RKO (cell line): ENCODE measurements around the gene CDC34.
A peak's percentile ranks its signal among the peaks of the same experiment; 100 is the strongest.

Source experiments
- DNase-seq: peaks from one replicate; pipeline ENCODE4 v3.0.0-alpha.2; 2016; ENCODE audit warnings: low spot score

The CDC34 gene

DNA sequence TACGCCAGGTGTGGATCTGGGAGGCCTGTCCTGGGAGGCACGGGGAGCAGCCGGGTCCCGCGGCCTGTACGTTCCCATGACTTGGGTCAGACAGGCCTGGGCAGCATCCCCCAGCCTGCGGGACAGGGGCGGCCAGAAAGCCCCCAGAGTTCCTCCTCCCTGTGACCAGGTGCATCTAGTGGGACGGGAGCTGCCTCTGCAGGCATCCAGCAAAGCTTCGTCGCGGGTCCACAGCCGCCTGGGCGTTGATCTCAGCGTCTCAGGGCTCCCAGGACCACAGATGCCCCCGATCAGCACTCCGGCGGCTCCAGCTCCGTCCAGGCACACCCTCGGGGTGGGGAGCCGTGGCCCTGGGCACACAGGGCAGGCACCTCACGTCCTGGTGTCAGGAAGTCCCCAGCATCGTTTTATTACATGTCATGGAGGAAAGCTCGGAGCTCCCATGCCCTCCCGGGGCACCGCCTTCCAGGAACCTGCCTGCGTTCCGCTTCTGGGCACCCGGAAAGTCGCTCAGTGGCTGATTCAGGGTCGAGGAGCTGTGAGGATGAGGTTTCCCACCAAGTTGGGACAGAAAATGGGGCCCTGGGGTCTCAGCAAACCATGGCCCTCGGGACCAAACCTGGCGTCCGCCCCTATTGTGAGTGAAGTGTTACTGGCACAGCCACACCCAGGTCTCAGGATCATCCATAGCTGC is 10.8 kb downstream of the CDC34 start:
- no peak for DNase-seq

DNA sequence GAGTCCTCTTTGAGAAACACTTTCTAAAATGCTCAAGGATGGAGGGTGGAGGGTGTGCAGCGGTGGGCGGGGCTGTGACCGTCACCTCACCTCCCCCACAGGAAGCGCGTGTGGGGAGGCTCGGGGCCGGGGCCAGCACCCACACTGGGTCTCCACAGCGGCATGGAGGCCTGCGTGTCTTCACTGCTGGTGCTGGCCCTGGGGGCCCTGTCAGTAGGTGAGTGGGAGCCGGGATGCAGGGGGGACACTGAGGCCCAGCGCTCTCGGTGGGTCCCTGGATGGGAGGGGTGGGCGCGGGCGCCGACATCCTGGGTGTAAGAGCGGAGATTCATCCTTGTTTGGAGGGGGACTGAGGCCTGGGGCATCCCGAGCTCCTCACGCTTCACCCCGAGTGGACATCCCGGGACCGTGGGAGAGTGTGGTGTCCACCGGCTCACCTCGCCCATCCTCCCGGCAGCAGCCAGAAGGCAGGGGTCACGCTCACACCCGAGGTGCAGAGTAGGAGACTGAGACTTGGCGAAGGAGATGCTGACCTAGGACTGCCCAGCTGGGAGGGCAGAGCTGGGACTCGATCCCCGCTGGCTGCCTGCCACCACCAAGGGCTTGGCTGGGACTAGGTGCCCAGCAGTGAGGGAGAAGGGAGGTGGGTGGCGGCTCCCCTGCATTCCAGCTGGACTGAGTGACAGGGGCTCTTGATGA is 12.5 kb downstream of the CDC34 start, which contains the start of gene GZMM:
GZMM (plus strand) TSS at position 144 of the 699 bp plus-strand sequence; CDS start at position 163, 19 bp downstream.
- DNase-seq: no peak

DNA sequence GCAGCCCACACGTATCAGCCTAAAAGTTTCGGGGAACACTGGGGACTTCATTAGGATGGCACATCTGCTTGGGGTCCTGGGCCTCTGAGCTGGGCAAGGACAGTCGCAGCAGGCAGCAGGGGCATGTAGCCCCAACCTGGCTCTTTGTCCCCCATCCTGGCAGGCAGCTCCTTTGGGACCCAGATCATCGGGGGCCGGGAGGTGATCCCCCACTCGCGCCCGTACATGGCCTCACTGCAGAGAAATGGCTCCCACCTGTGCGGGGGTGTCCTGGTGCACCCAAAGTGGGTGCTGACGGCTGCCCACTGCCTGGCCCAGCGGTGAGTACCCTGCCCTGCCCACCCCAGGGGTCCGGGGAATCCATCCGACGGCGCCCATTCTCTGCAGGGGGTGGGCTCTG is 15.6 kb downstream of the CDC34 start:
- no peak for DNase-seq

DNA sequence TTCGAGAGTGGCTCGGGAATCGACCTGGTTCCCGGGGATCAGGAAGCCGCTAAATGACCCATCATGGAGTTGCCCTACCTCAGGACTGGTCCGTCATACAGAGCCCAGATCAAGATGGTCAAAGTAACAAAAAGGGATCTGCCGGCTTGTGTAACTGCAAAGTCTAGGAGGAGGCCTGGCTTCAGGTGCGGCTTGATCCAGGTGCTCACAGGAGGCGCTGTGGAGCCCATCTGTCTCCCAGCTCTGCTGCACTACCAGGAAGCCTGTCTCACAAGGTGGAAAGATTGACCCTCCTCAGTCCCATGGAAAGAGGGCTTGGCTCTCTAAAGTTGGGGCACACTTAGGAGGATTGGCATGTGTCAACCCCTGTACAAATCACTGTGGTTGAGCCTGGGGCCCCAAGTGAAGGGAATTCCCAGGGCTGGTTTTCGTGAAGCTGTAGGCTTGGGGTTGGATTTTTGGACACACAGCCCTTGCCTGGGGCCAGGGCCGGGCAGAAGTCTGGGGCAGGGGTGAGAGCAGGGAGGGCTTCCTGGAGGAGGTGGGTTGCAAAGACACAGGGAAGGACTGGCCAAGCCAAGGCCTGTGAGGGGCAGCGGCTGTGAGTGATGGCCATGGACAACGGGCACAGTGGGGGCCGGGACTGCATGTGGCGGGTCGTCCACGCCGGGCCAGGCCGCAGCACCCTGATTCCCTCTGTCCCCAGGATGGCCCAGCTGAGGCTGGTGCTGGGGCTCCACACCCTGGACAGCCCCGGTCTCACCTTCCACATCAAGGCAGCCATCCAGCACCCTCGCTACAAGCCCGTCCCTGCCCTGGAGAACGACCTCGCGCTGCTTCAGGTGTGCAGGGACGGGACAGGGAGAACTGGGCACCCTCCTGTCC is 16.5 kb downstream of the CDC34 start:
- no peak for DNase-seq

DNA sequence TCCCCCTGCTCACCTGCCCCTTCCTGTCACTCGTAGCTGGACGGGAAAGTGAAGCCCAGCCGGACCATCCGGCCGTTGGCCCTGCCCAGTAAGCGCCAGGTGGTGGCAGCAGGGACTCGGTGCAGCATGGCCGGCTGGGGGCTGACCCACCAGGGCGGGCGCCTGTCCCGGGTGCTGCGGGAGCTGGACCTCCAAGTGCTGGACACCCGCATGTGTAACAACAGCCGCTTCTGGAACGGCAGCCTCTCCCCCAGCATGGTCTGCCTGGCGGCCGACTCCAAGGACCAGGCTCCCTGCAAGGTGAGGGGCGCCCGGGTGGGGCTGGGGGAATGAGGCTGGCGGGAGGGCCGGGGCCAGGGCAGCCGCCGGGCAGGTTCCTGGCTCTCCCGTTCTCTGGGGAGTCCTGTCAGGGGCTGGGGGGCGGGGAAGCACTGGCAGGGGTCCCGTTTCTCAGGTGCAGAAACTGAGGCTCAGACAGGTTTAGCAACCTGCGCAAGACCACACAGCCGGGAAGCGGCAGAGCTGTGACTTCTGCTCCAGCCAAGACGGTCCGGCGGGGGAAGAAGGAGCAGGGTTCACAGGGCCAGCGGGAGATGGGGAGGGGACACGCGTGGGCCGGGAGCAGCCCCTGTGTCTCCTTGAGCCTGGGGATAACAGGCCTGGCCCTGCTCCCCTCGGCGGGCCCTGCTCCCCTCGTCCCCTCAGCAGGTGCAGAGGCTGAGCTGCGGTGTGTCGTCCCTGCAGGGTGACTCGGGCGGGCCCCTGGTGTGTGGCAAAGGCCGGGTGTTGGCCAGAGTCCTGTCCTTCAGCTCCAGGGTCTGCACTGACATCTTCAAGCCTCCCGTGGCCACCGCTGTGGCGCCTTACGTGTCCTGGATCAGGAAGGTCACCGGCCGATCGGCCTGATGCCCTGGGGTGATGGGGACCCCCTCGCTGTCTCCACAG is 17.6 kb downstream of the CDC34 start:
- no peak for DNase-seq

DNA sequence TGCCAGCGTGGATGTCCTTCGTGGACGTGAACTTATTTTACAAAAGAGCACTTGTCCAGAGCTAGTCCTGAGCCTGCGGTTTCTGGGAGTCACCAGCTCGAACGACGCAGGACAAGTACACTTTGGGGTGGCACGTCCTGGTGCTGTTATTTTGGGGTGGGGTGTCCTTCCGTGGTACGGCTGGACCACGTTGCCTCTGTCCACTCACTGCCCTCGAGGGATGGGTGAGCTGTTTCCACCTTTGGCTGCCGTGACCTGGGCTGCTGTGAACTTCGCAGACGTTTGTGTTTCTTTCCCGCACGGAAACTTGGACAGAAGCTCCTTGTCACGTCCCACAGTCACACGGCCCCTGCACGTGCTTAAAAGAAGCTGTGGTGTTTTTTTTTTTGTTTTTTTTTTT is 23.3 kb downstream of the CDC34 start:
- no peak for DNase-seq

DNA sequence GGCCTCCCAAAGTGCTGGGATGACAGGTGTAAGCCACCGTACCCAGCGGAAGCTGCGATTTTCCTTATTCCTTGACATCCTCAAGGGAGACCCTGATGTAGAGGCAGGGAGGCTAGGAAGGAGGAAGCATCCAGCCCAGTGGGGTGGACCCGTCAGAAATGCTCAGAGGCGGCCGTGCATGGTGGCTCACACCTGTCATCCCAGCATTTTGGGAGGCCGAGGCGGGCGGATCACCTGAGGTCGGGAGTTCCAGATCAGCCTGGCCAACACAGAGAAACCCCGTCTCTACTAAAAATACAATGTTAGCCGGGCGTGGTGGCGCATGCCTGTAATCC is 23.9 kb downstream of the CDC34 start:
- DNase-seq: no peak

DNA sequence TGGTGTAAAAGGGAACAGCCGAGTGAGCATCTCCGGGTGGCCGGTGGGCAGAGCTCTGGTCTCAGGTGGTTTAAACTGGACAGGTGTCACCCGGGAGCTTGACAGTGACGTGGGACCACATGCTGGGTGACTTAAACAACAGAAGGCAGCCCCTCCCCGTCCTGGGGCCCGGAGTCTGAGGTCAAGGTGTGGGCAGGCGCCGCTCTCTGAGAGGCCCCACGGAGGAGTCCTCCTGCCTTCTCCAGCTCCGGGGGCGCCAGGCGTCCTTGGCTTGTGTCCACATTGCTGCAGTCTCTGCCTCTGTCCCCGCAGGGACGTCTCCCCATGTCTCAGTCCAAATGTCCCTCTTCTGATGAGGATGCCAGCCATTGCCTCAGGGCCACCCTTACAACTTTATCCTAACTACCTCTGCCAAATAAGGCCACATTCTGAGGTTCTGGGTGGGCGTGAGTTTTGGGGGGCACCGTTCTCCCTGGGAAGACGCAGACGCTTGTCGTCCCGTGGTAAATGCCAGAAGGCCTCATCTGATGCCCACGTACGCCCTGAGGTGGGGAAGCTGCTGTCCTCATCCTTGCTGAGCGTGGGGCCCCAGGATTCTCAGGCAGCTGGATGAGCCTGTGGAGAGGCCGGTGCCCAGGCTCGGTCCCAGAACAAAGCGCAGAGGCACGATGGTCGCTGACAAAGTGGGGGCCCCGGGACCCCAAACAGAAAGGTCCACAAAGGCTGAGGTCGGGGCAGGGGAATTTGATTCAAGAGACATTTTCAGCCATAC is 25.2 kb downstream of the CDC34 start:
- DNase-seq: no peak

DNA sequence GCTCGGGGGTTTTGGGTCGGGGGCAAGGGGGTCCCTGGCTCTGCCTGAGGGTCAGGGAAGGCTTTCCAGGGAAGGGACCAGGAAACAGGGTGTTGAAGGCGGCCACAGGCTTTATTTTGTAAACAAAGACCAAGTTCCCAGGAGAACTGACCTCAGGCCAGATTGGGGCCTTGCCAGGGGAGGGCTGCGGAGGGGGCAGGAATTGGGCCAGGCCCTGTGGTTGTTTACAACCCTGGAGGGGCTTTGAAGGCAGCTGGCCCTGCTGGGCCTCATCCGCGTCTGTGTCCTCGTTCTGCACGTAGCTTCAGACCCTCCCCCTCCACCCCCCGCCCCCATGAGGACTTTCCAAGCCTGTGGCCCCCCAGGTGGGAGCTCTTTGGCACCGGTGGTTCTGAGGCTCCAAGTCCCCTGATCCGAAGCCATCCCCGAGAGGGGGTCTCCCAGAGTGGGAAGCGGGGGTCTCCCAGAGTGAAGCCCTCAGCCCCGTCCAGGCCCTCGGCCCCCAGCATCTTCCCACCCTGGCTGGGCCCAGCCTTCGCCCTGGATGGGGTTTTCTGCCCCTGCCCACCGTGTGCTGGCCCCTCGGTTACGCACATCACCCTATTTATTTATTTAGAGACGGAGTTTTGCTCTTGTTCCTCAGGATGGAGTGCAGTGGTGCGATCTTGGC is 27.3 kb downstream of the CDC34 start:
- no peak for DNase-seq

DNA sequence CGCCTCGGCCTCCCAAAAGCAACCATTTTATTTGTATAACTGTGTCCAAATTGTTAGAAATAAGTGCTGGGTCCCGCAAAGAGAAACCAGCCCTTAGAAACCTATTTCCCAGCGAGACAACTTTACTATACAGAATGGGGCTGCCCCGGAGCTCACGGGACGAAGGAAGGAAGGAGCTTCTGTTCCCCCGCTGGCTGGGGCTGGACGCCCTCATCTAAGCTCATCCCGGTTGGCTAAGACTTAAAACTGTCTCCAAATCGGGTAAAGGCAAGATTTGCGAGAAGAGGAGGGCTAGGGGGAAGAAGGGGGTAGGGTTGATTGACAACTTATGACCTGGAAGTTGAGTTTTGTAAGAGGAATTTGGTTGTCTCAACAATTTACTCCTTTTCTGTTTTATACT is 28.6 kb downstream of the CDC34 start:
- DNase-seq: no peak

DNA sequence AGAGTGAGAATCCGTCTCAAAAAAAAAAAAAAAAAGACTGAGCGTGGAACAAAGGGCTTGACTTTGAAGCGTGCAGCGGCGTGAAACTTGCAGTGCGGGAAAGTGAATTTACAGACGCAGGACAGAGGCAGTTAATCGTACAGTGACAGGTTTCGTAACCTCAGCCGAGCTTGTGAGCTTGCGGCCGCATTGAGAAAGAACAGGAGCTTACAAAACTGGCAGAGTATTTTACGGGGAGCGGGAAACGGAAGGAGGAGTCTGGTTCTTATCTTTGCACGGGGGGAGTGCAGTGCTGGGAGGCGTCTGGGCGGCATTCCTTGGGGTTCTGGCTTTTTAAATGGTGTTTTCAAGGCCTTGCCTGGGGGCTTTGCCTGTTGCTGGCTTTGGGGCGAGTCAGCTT is 34.8 kb downstream of the CDC34 start:
- DNase-seq: no peak

DNA sequence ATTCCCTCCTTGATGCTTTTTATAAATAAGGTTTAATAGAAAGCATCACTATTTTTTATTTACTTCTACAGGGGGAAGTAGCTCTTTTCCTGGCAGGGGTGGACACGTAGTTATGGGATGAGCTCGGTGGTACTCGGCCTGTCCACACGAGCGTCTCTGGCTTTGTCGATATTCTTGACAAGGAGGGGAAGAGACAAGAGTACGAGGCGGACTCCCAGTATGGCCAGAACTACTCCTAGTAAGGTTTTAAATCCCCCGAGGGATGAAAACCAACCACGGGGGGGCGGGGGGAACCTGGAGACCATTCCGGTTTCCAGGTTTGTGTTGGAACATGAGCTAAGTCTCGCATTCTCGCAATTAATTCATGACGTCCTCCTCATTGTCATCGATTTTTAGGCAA is 35.3 kb downstream of the CDC34 start:
- no peak for DNase-seq

DNA sequence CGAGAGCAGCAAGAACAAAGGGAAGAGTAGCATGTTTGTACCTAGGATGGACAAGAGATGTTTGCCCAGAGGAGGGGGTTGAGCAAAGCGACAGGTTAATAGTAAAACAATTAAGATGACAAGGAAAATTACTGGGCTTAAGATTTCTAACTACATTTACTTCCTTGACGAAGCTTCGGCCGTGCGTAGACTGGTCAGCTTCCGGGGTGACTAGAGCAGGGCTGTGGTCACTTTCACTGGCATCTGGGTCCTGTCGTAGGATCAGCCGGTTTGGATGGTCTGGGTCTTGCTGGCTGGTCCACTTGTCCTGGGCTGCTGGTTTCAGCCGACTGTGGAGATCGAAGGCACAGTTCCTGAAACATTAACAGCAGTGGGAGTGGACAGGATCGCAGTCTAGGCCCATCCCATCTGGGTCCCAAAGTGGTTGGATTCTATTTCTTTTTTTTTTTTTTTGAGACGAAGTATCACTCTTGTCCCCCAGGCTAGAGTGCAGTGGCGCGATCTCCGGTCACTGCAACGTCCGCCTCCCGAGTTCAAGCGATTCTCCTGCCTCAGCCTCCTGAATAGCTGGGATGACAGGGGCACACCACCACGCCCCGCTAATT is 35.8 kb downstream of the CDC34 start:
- DNase-seq: no peak

DNA sequence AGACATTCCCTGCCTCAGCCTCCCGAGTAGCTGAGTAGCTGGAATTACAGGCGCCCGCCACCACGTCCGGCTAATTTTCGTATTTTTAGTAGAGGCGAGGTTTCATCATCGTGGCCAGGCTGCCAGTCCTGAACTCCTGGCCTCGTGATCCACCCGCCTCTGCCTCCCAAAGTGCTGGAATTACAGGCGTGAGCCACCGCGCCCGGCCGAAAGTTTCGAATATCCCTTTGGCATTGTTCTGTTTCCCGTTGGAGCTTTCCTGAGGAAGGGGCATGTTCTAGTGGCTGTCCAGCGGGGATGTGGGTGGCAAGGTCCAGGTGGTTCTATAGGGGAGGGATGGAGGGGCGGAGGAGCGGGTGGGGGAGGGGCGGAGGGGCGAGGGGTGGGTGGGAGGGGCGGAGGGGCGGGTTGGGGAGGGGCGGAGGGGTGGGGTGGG is 38.7 kb downstream of the CDC34 start:
- DNase-seq: no peak

DNA sequence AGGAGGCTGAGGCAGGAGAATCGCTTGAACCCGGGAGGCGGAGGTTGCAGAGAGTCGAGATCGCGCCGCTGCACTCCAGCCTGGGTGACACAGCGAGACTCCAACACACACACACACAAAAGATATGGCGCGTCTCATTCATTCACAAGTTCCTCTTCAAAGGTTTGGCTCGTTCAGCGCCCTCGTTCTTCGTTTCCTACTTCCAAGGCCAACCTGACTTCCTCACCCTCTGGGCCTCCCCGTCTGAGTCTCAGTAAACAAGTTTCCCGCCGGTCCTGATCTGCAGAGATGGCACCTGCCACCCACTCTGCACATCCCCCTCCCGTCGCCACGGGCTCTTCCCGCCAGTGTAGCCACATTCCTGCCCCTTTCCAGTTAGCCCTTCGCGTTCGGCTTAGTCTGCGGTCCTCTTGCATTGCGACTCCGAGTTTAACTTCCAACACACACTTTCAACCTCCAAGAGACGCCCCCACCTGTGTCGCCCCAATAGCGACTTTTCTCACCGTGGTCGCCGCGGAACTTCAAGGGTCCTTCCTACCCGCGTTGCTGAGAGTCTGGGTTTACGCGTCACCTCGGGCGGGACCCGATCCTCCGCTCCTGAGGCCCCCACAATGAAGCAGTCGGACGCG is 39.5 kb downstream of the CDC34 start:
- peak; percentile 77 for DNase-seq

DNA sequence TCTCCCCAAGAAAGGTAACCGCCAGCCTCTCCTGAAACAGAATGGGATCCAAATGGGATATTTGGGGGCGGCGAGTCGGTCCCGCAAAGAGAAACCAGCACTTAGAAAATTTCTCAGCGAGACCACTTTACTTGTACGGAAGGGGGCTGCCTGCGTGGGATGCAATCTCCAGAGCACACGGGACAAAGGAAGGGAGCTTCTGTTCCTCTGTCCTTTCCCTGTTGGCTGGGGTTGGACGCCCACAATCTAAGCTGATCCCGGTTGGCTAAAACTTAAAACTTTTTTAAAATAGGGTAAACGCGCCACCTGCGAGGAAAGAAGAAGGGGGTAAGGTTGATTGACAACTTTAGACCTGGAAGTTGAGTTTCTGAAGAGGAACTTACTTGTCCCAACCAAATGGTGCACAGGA is 40.0 kb downstream of the CDC34 start:
- peak; percentile 76 for DNase-seq

DNA sequence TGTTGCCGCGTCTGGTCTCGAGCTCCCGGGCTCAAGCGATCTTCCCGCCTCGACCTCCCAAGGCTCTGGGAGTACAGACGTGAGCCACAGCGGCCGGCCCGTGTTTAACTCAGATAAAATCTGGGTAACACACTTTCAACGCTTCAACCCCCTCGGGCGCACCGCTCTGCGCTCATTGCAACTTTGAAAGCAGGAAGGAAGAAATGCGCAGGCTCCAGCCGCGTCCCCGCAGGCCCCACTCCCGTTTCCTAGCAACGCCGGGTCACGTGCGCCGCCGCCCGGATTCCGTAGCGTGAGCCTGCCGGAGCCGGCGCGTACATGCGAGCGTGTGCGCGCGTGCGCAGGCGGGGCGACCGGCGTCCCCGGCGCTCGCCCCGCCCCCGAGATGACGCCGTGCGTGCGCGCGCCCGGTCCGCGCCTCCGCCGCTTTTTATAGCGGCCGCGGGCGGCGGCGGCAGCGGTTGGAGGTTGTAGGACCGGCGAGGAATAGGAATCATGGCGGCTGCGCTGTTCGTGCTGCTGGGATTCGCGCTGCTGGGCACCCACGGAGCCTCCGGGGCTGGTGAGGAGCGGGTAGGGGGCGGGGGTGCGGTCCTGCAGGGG is 40.7 kb downstream of the CDC34 start, which contains the start of gene BSG:
BSG (plus strand) TSS at position 457 of the 603 bp plus-strand sequence; CDS start at position 496, 39 bp downstream.
- peak; percentile 98 for DNase-seq

DNA sequence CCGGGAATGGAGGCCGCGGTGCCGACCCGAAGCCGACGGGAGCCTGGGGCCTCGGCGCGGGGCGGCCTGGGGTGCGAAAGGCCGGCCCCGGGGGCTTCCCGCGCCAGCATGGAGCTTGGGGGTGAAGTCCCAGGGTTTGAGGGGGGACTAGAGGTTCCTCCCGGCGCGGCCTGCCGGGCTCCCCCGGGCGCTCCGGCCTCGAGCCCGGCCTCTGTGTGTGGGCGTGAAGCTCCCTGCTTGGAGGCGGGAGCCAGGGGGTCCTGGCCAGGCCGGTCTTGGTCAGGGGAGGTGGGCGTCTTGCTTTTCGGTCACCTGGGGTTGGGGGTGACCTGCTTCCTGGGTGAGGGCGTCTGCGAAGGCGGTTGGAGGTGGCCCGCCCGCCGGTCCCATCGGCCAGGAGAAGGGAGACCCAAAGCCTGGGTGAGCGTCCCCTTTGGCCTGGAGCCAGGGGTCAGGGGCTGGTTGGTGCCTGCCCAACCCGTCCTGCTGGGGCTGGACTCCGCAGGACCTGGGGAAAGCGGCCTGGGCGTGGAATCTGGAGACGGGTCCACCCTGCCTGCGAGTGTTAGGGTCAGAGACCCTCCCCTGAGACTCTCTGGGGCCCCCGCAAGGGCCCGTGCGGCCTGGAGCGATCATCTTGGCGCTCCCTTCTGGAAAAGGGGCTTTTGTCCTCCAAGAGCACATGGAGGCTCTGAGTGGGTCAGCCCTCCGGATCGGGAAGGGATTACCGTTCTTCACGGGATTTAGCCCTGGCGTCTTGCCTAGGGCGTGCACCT is 41.4 kb downstream of the CDC34 start:
- DNase-seq: peak; percentile 60
